Pulmonary artery endothelial cell (primary cell): ENCODE measurements around the gene GPRIN3. TPM values are rescaled to one million over a fixed set of nuclear protein-coding genes. Genes with fewer than 3 reads are reported as not detected.
"Not testable (repeated sequence)": the region's sequence is repeated elsewhere in the genome, so short reads cannot be mapped to it uniquely, and the experiment has no call there.

Experiments used
- DNase-seq: peaks from one replicate; pipeline ENCODE4 v3.0.0-alpha.2; 2011; ENCODE audit warnings: low read depth, low spot score
- total RNA-seq: library from RNA; depleted of rRNA; stranded (reverse); fragments of >200 nt; gene quantifications from 2 replicates; pipeline ENCODE4 v1.2.3, GENCODE V29; 2014

Gene GPRIN3
- total RNA-seq, 1 donor from 2014 or later = 1.2 TPM

GRCh38 chr4:89217604-89218003, 90.0 kb downstream of the GPRIN3 start:
- DNase-seq = no peak

GRCh38 chr4:89216866-89217265, 90.7 kb downstream of the GPRIN3 start:
- DNase-seq = no peak

- no peak for DNase-seq
Measured at GRCh38 chr4:89216422-89216821, 91.2 kb downstream of the GPRIN3 start.

GRCh38 chr4:89215736-89216135, 91.9 kb downstream of the GPRIN3 start:
- DNase-seq = no peak

- no peak for DNase-seq
Measured at GRCh38 chr4:89214308-89214707, 93.3 kb downstream of the GPRIN3 start.

GRCh38 chr4:89213382-89213701, 94.3 kb downstream of the GPRIN3 start:
- DNase-seq = no peak

GRCh38 chr4:89212666-89213381, 94.8 kb downstream of the GPRIN3 start:
- no peak for DNase-seq

- no peak for DNase-seq
Measured at GRCh38 chr4:89204624-89205023, 103.0 kb downstream of the GPRIN3 start.

- no peak for DNase-seq
Measured at GRCh38 chr4:89203902-89204301, 103.7 kb downstream of the GPRIN3 start.

GRCh38 chr4:89199394-89199793, 108.2 kb downstream of the GPRIN3 start:
- DNase-seq = not testable (repeated sequence)

- no peak for DNase-seq
Measured at GRCh38 chr4:89197920-89198319, 109.7 kb downstream of the GPRIN3 start.

- DNase-seq = no peak
Measured at GRCh38 chr4:89196745-89197144, 110.9 kb downstream of the GPRIN3 start.

- no peak for DNase-seq
Measured at GRCh38 chr4:89196056-89196674, 111.4 kb downstream of the GPRIN3 start.

GRCh38 chr4:89193843-89194242, 113.8 kb downstream of the GPRIN3 start:
- DNase-seq = no peak

Other genes with a start within 250 kb of the GPRIN3 start
- 3.1 and 3.5 TPM in 2 replicates for gene TIGD2, start 196.3 kb downstream of the GPRIN3 start, total RNA-seq